DND-41 (cell line): ENCODE measurements around the gene NAPB.

ENCODE experiments used
- ATAC-seq: fragments of 200-7000 bp; cut with Tn5 transposase; 3 replicates; pipeline ENCODE4 v1.9.1; 2021; ENCODE audit warnings: low read depth; ENCODE audit not compliant: insufficient read depth
- DNase-seq: peaks from one replicate; pipeline ENCODE4 v3.0.0-alpha.2; 2020
- H2AFZ ChIP-seq: 2 replicates; pipeline ENCODE4 v1.6.0; 2012; ENCODE audit warnings: low read depth, low read length
- H3K27ac ChIP-seq: 2 replicates; pipeline ENCODE4 v1.5.1; 2012; ENCODE audit warnings: low read length, inconsistent platforms
- H3K27me3 ChIP-seq: fragments of 200-600 bp; sonication (generic); 2 replicates; pipeline ENCODE4 v1.6.0; 2012; ENCODE audit warnings: low read length, mild to moderate bottlenecking, inconsistent platforms; ENCODE audit not compliant: insufficient read depth, poor library complexity
- H3K36me3 ChIP-seq: 2 replicates; pipeline ENCODE4 v1.5.1; 2012; ENCODE audit warnings: low read length, inconsistent platforms; ENCODE audit not compliant: insufficient read depth
- H3K4me1 ChIP-seq: 2 replicates; pipeline ENCODE4 v1.5.1; 2012; ENCODE audit warnings: mild to moderate bottlenecking, low read length; ENCODE audit not compliant: insufficient read depth
- H3K4me2 ChIP-seq: 2 replicates; pipeline ENCODE4 v1.6.0; 2012; ENCODE audit warnings: mild to moderate bottlenecking, moderate library complexity, low read length, inconsistent platforms; ENCODE audit not compliant: insufficient read depth
- H3K4me3 ChIP-seq, 2 experiments: fragments of 200-600 bp in 1 of 2; shearing (Covaris generic) in 1 of 2; 2 replicates each; pipeline ENCODE4 v1.5.1; 2012 to 2016; ENCODE audit warnings: inconsistent platforms in 2 of 2, low read length in 2 of 2, mild to moderate bottlenecking in 2 of 2, low read depth in 1 of 2, moderate library complexity in 1 of 2
- H3K79me2 ChIP-seq: 2 replicates; pipeline ENCODE4 v1.6.0; 2012; ENCODE audit warnings: low read length, inconsistent platforms; ENCODE audit not compliant: insufficient read depth
- H3K9ac ChIP-seq: 2 replicates; pipeline ENCODE4 v1.6.0; 2012; ENCODE audit warnings: low read depth, mild to moderate bottlenecking, inconsistent platforms, low read length, moderate library complexity
- H3K9me3 ChIP-seq: 2 replicates; pipeline ENCODE4 v1.5.1; 2012; ENCODE audit warnings: low read length, moderate library complexity, mild to moderate bottlenecking, inconsistent platforms; ENCODE audit not compliant: insufficient read depth, severe bottlenecking
- H4K20me1 ChIP-seq: 2 replicates; pipeline ENCODE4 v1.6.0; 2012; ENCODE audit warnings: low read length; ENCODE audit not compliant: insufficient read depth
- CTCF ChIP-seq: IDR thresholded peaks from 2 replicates; pipeline ENCODE4 v1.5.1; 2012; ENCODE audit warnings: borderline replicate concordance, low read length, moderate library complexity, mild to moderate bottlenecking; ENCODE audit not compliant: poor library complexity, severe bottlenecking; ENCODE audit errors: extremely low read depth
- EZH2 ChIP-seq: IDR thresholded peaks from 3 replicates; pipeline ENCODE4 v1.6.1; 2012; ENCODE audit warnings: borderline replicate concordance, low read depth, mild to moderate bottlenecking, moderate library complexity, low read length, inconsistent platforms; ENCODE audit not compliant: severe bottlenecking

Gene NAPB

GRCh38 chr20:23361119-23361475, 60.2 kb downstream of the NAPB start:
- H3K36me3 ChIP-seq = peaks cover 23% of the 10 kb centered on the region
- H3K9me3 ChIP-seq = no peaks in the 10 kb centered on the region
- peak overlapping the region; percentile 90 for H3K27ac ChIP-seq
- peak overlapping the region; percentile 89 for H3K9ac ChIP-seq
- peaks cover 37% of the 10 kb centered on the region for H4K20me1 ChIP-seq
- ATAC-seq = no peak
- H3K4me2 ChIP-seq = peak overlapping the region; percentile 98
- peak overlapping the region; percentile 41 to 77 for H3K4me3 ChIP-seq
- no peak for DNase-seq
- TF ChIP-seq CTCF (no peak), EZH2 (no peak)
- peaks cover 54% of the 10 kb centered on the region for H3K79me2 ChIP-seq
- H3K27me3 ChIP-seq = no peaks in the 10 kb centered on the region
- H2AFZ ChIP-seq = peak overlapping the region; percentile 88
- peaks cover 74% of the 10 kb centered on the region for H3K4me1 ChIP-seq

- Histone ChIP-seq H3K4me3 (peak overlapping the region in 1 of 2 experiments; percentile 77; a peak in 1 of 4 replicates), H3K4me2 (peak overlapping the region; percentile 98), H3K9ac (peak overlapping the region; percentile 89), H3K9me3 (no peaks in the 10 kb centered on the region), H3K36me3 (peaks cover 23% of the 10 kb centered on the region), H3K4me1 (peaks cover 74% of the 10 kb centered on the region), H3K27ac (peak overlapping the region; percentile 90), H3K27me3 (no peaks in the 10 kb centered on the region), H3K79me2 (peaks cover 52% of the 10 kb centered on the region), H2AFZ (peak overlapping the region; percentile 88; the same call in 1 of the 2 replicates), H4K20me1 (peaks cover 37% of the 10 kb centered on the region)
- DNase-seq (no peak), ATAC-seq (no peak)
- TF ChIP-seq EZH2 (no peak), CTCF (no peak)
Observed at GRCh38 chr20:23360531-23360930, 60.8 kb downstream of the NAPB start.

GRCh38 chr20:23358923-23359593, 62.2 kb downstream of the NAPB start:
- no peak for TF ChIP-seq EZH2
- TF ChIP-seq CTCF = no peak
- no peaks in the 10 kb centered on the region for H3K27me3 ChIP-seq
- ATAC-seq = no peak
- H2AFZ ChIP-seq = no peak overlapping the region
- H3K4me1 ChIP-seq = peaks cover 72% of the 10 kb centered on the region
- H3K9ac ChIP-seq = no peak overlapping the region
- peaks cover 51% of the 10 kb centered on the region for H3K79me2 ChIP-seq
- H4K20me1 ChIP-seq = peaks cover 37% of the 10 kb centered on the region
- no peak for DNase-seq
- H3K4me2 ChIP-seq = peak overlapping the region; percentile 85; the same call in 1 of the 2 replicates
- peaks cover 23% of the 10 kb centered on the region for H3K36me3 ChIP-seq
- H3K4me3 ChIP-seq = no peak overlapping the region; a peak in 1 of 4 replicates
- H3K9me3 ChIP-seq = no peaks in the 10 kb centered on the region
- no peak overlapping the region for H3K27ac ChIP-seq

DNA sequence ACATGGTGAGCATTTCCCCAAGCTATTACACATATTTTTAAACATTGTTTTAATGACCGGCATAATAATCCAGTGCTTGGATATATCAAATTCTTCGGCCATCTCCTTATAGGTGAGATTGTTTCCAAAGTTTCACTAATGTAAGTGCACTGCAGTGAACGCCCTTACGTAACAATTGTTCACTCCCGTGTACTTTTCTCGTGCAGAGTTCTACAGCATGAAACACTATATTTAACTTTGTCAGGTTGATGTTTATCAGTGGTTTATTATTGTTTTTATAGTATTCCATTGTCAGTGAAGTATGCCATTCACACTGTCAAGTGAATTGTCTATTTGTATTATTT, 62.8 kb downstream of the NAPB start:
- peak overlapping the region; percentile 68 for H2AFZ ChIP-seq
- DNase-seq (no peak), ATAC-seq (no peak)
- peaks cover 28% of the 10 kb centered on the region for H3K36me3 ChIP-seq
- H4K20me1 ChIP-seq = peaks cover 38% of the 10 kb centered on the region
- H3K27me3 ChIP-seq = no peaks in the 10 kb centered on the region
- peak overlapping the region; percentile 69 for H3K27ac ChIP-seq
- TF ChIP-seq EZH2 (no peak), CTCF (no peak)
- H3K4me3 ChIP-seq = peak overlapping the region; percentile 17 to 90; a peak in 3 of 4 replicates
- H3K9me3 ChIP-seq = no peaks in the 10 kb centered on the region
- peak overlapping the region; percentile 86 for H3K9ac ChIP-seq
- peaks cover 51% of the 10 kb centered on the region for H3K79me2 ChIP-seq
- peaks cover 72% of the 10 kb centered on the region for H3K4me1 ChIP-seq
- peak overlapping the region; percentile 85 for H3K4me2 ChIP-seq
